ENCODE results near the gene KCNJ1. TPM values are rescaled to one million over a fixed set of nuclear protein-coding genes. Genes with fewer than 3 reads are reported as not detected.

The KCNJ1 gene
- total RNA-seq, 2 experiments from 2014 or later, result 0.06 to 0.11 TPM

DNA sequence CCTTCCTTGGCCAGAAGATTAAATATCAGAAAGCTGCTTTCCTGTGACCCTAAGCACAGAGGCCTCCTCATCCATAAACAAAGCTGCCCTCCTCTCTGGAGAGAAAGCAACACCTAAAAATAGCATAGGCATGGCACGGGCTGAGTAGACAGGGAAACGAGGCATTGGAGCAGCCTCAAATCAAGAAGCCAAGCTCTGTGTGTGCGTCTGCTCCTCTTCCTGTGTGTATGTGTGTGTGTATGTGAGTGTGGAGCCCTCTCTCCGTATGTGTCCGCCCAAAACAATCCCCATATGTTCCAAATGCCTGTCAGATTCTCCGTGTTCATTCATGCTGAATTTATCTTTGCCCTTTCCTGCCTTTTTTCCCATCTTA lies 48.0 kb upstream of the KCNJ1 start:
- no peak overlapping the region for H3K4me2 ChIP-seq (ENCODE audit: low read length)
- no peak overlapping the region for H3K4me3 ChIP-seq (ENCODE audit: low read depth, low read length, poor library complexity, severe bottlenecking)
- H3K4me1 ChIP-seq (ENCODE audit: insufficient read depth, low read length, poor library complexity, severe bottlenecking), result no peaks in the 10 kb centered on the region
- no peaks in the 10 kb centered on the region for H4K20me1 ChIP-seq (ENCODE audit: insufficient read depth, low read length)
- no peaks in the 10 kb centered on the region for H3K9me3 ChIP-seq (ENCODE audit: low read length)
- no peaks in the 10 kb centered on the region for H3K36me3 ChIP-seq (ENCODE audit: insufficient read depth, low read length)
- no peaks in the 10 kb centered on the region for H3K9me2 ChIP-seq (ENCODE audit: insufficient read depth, low read length)
- H2AFZ ChIP-seq (ENCODE audit: low read length), result no peak overlapping the region
- POLR2A ChIA-PET, result no interaction called here
- H3K27ac ChIP-seq (ENCODE audit: low read depth, low read length, poor library complexity, severe bottlenecking), result no peak overlapping the region
- H3K79me2 ChIP-seq (ENCODE audit: insufficient read depth, low read depth, low read length), result no peaks in the 10 kb centered on the region
- intact Hi-C loops (cut with micrococcal nuclease; ENCODE audit: unreplicated experiment), result no loop called here
- CTCF ChIA-PET (ENCODE audit: unreplicated experiment), result interaction anchor here (0.6 kb wide), 1 partner anchor 626 kb away, joined by 3 read pairs; no protein-coding TSS in a partner anchor
- no peak for TF ChIP-seq EZH2phosphoT487 (IDR thresholded peaks at IDR 0.05; ENCODE audit: borderline replicate concordance, low read depth, low read length)
- TF ChIP-seq, protein P1, sequence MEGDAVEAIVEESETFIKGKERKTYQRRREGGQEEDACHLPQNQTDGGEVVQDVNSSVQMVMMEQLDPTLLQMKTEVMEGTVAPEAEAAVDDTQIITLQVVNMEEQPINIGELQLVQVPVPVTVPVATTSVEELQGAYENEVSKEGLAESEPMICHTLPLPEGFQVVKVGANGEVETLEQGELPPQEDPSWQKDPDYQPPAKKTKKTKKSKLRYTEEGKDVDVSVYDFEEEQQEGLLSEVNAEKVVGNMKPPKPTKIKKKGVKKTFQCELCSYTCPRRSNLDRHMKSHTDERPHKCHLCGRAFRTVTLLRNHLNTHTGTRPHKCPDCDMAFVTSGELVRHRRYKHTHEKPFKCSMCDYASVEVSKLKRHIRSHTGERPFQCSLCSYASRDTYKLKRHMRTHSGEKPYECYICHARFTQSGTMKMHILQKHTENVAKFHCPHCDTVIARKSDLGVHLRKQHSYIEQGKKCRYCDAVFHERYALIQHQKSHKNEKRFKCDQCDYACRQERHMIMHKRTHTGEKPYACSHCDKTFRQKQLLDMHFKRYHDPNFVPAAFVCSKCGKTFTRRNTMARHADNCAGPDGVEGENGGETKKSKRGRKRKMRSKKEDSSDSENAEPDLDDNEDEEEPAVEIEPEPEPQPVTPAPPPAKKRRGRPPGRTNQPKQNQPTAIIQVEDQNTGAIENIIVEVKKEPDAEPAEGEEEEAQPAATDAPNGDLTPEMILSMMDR (conservative IDR thresholded peaks at IDR 0.05; ENCODE audit: low read length), result no peak
- BruUV-seq (replicated peaks), result no TSS peak
- DNase-seq (ENCODE audit: low spot score), result no peak

DNA sequence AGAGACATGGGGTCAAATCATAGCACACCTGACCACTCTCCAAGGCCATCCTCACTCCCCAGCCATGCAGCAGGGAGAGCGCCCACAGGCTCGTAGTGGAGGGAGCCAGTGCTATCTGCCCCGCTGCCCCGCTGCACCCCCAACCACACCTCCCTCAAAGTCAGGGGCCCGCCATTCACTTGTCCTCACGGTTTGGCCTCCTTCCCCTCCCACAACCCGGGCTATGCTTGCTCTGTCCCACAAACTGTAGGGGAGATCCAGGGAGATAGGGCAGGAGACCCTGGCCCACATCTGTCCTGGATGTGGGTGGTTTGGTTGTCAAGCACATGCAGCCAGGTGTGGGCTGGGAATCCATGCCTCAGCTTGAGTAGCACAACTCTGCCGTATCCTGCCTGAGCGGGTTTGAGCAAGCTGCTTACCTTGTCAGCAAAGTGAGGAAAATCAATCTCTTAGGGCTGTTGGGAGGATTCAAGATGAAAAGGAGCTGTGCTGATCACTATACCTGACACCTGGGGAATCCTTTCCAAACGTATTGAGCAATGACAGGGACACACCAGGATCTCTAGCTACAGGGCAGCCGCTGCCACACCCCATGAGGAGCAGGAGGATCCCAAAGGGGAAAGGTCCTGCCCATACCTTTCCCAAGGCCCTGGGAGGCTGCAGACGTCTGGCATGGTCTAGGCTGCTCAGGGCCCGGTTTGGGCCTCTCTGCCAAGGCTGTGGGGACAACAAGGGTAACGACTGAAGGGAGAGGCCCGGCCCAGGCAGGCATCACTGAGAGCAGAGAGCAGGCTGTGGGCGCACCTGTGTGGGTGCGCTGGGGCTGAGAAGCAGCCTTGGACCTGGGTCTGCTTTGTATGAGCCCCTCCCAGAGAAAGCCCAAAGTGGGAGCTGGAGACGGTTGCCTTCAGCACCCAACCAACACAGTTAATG lies 47.4 kb upstream of the KCNJ1 start:
- Histone ChIP-seq H4K20me1 (ENCODE audit: insufficient read depth, low read length) (no peaks in the 10 kb centered on the region), H2AFZ (ENCODE audit: low read length) (no peak overlapping the region), H3K79me2 (ENCODE audit: insufficient read depth, low read depth, low read length) (no peaks in the 10 kb centered on the region), H3K4me2 (ENCODE audit: low read length) (no peak overlapping the region), H3K36me3 (ENCODE audit: insufficient read depth, low read length) (no peaks in the 10 kb centered on the region), H3K27ac (ENCODE audit: low read depth, low read length, poor library complexity, severe bottlenecking) (no peak overlapping the region), H3K9me3 (ENCODE audit: low read length) (no peaks in the 10 kb centered on the region), H3K4me3 (ENCODE audit: low read depth, low read length, poor library complexity, severe bottlenecking) (no peak overlapping the region), H3K9me2 (ENCODE audit: insufficient read depth, low read length) (no peaks in the 10 kb centered on the region), H3K4me1 (ENCODE audit: insufficient read depth, low read length, poor library complexity, severe bottlenecking) (no peaks in the 10 kb centered on the region)
- no peak for DNase-seq (ENCODE audit: low spot score)
- CTCF ChIA-PET (ENCODE audit: unreplicated experiment), result no interaction called here
- no TSS peak for BruUV-seq (replicated peaks)
- intact Hi-C loops (cut with micrococcal nuclease; ENCODE audit: unreplicated experiment), result no loop called here
- TF ChIP-seq EZH2phosphoT487 (IDR thresholded peaks at IDR 0.05; ENCODE audit: borderline replicate concordance, low read depth, low read length), result no peak
- TF ChIP-seq, protein P1 (conservative IDR thresholded peaks at IDR 0.05; ENCODE audit: low read length), result no peak
- POLR2A ChIA-PET, result no interaction called here

DNA sequence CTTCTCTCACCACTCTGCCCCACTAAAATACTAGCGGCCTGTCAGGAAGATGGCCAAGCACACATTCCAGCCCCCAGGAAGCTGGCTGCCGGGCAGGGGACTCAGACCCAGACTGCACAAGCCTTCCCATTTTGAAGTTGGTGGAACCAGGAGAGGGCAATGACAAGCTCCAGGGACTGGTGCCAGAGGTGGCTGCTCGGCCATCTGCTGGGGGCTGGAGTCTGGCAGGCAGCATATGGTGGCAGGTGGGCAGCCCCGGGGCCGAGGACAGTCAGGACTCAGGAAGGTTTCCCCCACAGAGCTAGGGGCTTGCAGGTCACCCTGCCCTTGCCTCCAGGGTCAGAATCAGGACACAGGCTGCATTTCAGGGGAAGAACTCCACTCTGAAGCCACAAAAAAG lies 46.7 kb upstream of the KCNJ1 start:
- no TSS peak for BruUV-seq (replicated peaks)
- Histone ChIP-seq H3K4me2 (ENCODE audit: low read length) (no peak overlapping the region), H3K4me3 (ENCODE audit: low read depth, low read length, poor library complexity, severe bottlenecking) (no peak overlapping the region), H3K4me1 (ENCODE audit: insufficient read depth, low read length, poor library complexity, severe bottlenecking) (no peaks in the 10 kb centered on the region), H3K9me2 (ENCODE audit: insufficient read depth, low read length) (no peaks in the 10 kb centered on the region), H3K27ac (ENCODE audit: low read depth, low read length, poor library complexity, severe bottlenecking) (no peak overlapping the region), H3K79me2 (ENCODE audit: insufficient read depth, low read depth, low read length) (no peaks in the 10 kb centered on the region), H2AFZ (ENCODE audit: low read length) (no peak overlapping the region), H3K36me3 (ENCODE audit: insufficient read depth, low read length) (no peaks in the 10 kb centered on the region), H3K9me3 (ENCODE audit: low read length) (no peaks in the 10 kb centered on the region), H4K20me1 (ENCODE audit: insufficient read depth, low read length) (no peaks in the 10 kb centered on the region)
- no peak for DNase-seq (ENCODE audit: low spot score)
- TF ChIP-seq, protein P1 (conservative IDR thresholded peaks at IDR 0.05; ENCODE audit: low read length), result no peak
- no peak for TF ChIP-seq EZH2phosphoT487 (IDR thresholded peaks at IDR 0.05; ENCODE audit: borderline replicate concordance, low read depth, low read length)
- ChIA-PET CTCF (ENCODE audit: unreplicated experiment) (no interaction called here), POLR2A (no interaction called here)
- intact Hi-C loops (cut with micrococcal nuclease; ENCODE audit: unreplicated experiment), result no loop called here
